AG09309 (cell line): ENCODE measurements around the gene ARPP21.

Experiments used
- DNase-seq: peaks from one replicate; pipeline ENCODE4 v3.0.0-alpha.2; 2010; ENCODE audit warnings: low read depth
- H3K4me3 ChIP-seq: 2 replicates; pipeline ENCODE4 v1.5.1; 2011; ENCODE audit warnings: mild to moderate bottlenecking, low read depth, low read length, moderate library complexity; ENCODE audit not compliant: control insufficient read depth
- TF ChIP-seq, protein P1 (sequence below): IDR thresholded peaks from 2 replicates; pipeline ENCODE4 v1.5.1; 2011; ENCODE audit warnings: mild to moderate bottlenecking, low read depth, low read length, inconsistent platforms; ENCODE audit not compliant: insufficient read depth, control insufficient read depth; ENCODE audit errors: missing control alignments

ARPP21 gene

DNA sequence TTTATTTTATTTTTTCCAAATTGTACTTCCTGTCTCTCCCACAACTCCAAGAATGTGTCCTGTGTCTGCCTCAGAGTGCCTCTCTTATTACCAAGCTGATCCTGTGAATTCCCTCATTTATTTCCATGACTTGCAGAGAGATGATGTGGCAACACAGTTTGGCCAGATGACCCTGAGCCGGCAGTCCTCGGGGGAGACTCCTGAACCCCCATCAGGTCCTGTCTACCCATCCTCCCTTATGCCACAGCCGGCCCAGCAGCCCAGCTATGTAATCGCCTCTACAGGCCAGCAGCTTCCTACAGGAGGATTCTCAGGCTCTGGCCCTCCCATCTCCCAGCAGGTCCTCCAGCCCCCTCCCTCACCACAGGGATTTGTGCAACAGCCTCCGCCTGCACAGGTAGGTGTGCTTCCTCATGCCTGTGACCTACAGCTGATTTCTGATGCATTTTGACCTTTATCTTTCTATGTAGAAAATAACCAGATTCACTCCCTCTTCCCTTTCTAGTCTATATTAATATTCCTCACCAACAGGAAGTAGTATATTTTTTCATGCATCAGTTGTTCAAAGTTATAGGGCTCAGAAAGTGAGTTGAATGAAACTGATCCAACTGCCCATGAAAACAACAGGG, 100.0 kb downstream of the ARPP21 start:
- TF ChIP-seq, protein P1, sequence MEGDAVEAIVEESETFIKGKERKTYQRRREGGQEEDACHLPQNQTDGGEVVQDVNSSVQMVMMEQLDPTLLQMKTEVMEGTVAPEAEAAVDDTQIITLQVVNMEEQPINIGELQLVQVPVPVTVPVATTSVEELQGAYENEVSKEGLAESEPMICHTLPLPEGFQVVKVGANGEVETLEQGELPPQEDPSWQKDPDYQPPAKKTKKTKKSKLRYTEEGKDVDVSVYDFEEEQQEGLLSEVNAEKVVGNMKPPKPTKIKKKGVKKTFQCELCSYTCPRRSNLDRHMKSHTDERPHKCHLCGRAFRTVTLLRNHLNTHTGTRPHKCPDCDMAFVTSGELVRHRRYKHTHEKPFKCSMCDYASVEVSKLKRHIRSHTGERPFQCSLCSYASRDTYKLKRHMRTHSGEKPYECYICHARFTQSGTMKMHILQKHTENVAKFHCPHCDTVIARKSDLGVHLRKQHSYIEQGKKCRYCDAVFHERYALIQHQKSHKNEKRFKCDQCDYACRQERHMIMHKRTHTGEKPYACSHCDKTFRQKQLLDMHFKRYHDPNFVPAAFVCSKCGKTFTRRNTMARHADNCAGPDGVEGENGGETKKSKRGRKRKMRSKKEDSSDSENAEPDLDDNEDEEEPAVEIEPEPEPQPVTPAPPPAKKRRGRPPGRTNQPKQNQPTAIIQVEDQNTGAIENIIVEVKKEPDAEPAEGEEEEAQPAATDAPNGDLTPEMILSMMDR = no peak
- H3K4me3 ChIP-seq = no peak overlapping the region
- DNase-seq = no peak

- TF ChIP-seq, protein P1 = no peak
- H3K4me3 ChIP-seq = no peak overlapping the region
- no peak for DNase-seq
Measured at GRCh38 chr3:35739964-35740527, 100.7 kb downstream of the ARPP21 start.

DNA sequence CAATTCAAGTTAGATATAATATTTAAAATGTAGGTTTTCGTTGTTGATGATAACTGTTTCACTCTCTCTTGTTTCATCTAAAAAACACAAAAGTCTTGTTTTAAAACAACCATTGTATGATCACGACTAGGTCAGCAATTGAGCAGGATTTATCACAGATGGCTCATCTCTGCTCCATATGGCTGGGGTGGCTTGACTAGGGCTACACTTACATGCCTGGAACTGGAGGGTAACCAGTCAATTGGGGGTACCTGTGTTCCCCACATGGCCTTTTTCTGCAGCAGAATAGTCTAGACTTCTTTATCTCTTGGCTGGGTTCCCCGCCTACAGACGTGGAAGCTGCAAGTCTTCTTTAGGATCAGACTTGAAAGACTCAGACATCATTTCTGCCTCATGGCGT, 103.9 kb downstream of the ARPP21 start:
- TF ChIP-seq, protein P1 = no peak
- H3K4me3 ChIP-seq = no peak overlapping the region
- no peak for DNase-seq

GRCh38 chr3:35744419-35744818, 105.1 kb downstream of the ARPP21 start:
- TF ChIP-seq, protein P1 = no peak
- no peak for DNase-seq
- H3K4me3 ChIP-seq = no peak overlapping the region

GRCh38 chr3:35745351-35745750, 106.0 kb downstream of the ARPP21 start:
- TF ChIP-seq, protein P1 = no peak
- no peak for DNase-seq
- no peak overlapping the region for H3K4me3 ChIP-seq

DNA sequence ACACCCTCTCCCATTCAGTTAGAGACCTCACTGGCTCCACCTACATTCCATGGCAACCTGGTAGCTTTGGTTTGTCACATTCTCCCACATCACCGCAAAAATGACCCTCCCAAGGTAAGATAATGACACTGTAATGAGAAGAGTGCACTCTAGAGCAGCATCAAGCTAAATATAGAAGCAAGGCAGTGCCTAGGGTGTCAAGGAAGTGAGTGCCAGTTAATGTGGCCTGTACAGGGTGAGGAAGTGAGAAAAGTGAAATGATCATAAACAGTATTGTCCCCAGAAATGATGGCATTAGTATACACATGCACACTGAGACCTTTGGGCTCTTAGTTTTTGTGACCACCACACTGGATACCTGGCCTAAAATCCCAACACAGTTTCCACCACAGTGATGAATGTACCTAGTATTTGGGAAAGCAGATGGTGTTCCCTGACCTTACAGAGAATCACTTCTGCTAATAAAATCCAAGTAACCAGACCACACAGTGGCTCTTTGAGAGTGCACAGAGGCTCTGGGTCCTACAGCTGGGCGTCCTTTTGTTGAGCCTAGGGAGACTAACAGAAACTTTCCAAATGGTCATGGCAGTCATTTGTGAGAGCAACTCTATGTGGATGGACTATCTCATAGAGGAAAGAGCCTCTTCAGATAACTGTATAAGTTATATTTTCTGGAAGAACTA, 106.6 kb downstream of the ARPP21 start:
- H3K4me3 ChIP-seq = no peak overlapping the region
- no peak for DNase-seq
- TF ChIP-seq, protein P1 = no peak

- H3K4me3 ChIP-seq = no peak overlapping the region
- no peak for DNase-seq
- TF ChIP-seq, protein P1 = no peak
Measured at GRCh38 chr3:35746492-35746891, 107.2 kb downstream of the ARPP21 start.
